ENCODE data around the gene BRD3OS.

DNA sequence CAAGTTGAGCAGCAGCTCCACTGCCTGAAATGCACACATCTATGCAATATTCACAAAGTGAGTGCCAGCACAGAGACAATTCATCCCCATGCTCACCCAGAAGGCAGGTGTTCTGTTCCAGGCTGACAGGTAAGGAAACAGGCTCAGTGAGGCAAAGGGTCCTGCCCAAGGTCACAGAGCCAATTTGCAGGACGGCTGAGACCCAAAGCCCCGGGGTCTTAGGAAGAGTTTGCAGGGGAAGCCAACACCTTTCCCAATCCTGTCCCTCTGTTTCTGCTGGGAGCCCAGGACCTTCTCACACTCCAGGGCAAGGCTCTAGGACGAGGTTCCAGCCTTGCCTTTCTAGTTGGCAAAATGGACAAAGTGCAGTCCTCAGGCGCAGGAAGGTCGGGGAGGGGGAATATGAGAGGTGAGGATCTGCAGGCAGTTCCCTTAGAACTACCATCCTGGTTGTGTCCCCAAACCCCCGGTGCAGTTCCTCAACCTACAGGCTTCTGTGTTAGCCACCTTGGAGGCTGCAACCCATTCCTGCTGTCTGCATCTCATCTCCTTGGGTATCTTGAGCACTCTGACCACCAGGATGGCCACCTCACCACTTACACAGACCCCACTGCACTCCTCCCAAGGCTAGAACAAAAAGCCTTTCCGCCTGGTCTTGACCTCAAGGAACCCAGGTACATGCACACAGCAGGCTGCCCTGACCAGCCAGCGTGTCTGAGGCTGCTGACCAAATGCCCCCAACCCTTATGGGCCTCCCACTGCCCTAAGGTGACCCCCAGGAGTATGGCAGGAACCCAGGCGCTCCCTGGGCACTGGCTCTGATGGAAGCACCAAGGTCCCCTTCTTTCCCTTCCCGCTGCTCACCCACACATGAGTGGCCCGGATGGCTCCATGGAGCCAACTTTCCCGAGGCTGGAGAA, 44.5 kb downstream of the BRD3OS start:
- TF ChIP-seq TCF4 (CRISPR knock-in tag; IDR thresholded peaks at IDR 0.05; ENCODE audit: borderline replicate concordance): no peak
- no peak for TF ChIP-seq OSR1 (CRISPR knock-in tag; IDR thresholded peaks at IDR 0.05)
- TF ChIP-seq ISL1 (CRISPR knock-in tag; IDR thresholded peaks at IDR 0.05): no peak
- TF ChIP-seq ZFP3 (CRISPR knock-in tag; IDR thresholded peaks at IDR 0.05): no peak
- no peak for TF ChIP-seq ZFP30 (CRISPR knock-in tag; IDR thresholded peaks at IDR 0.05)
- TF ChIP-seq, protein P1, sequence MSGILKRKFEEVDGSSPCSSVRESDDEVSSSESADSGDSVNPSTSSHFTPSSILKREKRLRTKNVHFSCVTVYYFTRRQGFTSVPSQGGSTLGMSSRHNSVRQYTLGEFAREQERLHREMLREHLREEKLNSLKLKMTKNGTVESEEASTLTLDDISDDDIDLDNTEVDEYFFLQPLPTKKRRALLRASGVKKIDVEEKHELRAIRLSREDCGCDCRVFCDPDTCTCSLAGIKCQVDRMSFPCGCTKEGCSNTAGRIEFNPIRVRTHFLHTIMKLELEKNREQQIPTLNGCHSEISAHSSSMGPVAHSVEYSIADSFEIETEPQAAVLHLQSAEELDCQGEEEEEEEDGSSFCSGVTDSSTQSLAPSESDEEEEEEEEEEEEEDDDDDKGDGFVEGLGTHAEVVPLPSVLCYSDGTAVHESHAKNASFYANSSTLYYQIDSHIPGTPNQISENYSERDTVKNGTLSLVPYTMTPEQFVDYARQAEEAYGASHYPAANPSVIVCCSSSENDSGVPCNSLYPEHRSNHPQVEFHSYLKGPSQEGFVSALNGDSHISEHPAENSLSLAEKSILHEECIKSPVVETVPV (CRISPR knock-in tag; IDR thresholded peaks at IDR 0.05): no peak
- no peak for TF ChIP-seq PATZ1 (CRISPR knock-in tag; IDR thresholded peaks at IDR 0.05; ENCODE audit: borderline replicate concordance)
- no peak for TF ChIP-seq ZC3H10 (CRISPR knock-in tag; IDR thresholded peaks at IDR 0.05)
- no peak for TF ChIP-seq PPARA (CRISPR knock-in tag; IDR thresholded peaks at IDR 0.05; ENCODE audit: borderline replicate concordance)

All from SK-N-SH treated with all-trans-retinoic acid at 6 μM for 48 hours (cell line).